ENCODE data around the gene SLC4A3.

The SLC4A3 gene, protein sequence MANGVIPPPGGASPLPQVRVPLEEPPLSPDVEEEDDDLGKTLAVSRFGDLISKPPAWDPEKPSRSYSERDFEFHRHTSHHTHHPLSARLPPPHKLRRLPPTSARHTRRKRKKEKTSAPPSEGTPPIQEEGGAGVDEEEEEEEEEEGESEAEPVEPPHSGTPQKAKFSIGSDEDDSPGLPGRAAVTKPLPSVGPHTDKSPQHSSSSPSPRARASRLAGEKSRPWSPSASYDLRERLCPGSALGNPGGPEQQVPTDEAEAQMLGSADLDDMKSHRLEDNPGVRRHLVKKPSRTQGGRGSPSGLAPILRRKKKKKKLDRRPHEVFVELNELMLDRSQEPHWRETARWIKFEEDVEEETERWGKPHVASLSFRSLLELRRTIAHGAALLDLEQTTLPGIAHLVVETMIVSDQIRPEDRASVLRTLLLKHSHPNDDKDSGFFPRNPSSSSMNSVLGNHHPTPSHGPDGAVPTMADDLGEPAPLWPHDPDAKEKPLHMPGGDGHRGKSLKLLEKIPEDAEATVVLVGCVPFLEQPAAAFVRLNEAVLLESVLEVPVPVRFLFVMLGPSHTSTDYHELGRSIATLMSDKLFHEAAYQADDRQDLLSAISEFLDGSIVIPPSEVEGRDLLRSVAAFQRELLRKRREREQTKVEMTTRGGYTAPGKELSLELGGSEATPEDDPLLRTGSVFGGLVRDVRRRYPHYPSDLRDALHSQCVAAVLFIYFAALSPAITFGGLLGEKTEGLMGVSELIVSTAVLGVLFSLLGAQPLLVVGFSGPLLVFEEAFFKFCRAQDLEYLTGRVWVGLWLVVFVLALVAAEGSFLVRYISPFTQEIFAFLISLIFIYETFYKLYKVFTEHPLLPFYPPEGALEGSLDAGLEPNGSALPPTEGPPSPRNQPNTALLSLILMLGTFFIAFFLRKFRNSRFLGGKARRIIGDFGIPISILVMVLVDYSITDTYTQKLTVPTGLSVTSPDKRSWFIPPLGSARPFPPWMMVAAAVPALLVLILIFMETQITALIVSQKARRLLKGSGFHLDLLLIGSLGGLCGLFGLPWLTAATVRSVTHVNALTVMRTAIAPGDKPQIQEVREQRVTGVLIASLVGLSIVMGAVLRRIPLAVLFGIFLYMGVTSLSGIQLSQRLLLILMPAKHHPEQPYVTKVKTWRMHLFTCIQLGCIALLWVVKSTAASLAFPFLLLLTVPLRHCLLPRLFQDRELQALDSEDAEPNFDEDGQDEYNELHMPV

DNA sequence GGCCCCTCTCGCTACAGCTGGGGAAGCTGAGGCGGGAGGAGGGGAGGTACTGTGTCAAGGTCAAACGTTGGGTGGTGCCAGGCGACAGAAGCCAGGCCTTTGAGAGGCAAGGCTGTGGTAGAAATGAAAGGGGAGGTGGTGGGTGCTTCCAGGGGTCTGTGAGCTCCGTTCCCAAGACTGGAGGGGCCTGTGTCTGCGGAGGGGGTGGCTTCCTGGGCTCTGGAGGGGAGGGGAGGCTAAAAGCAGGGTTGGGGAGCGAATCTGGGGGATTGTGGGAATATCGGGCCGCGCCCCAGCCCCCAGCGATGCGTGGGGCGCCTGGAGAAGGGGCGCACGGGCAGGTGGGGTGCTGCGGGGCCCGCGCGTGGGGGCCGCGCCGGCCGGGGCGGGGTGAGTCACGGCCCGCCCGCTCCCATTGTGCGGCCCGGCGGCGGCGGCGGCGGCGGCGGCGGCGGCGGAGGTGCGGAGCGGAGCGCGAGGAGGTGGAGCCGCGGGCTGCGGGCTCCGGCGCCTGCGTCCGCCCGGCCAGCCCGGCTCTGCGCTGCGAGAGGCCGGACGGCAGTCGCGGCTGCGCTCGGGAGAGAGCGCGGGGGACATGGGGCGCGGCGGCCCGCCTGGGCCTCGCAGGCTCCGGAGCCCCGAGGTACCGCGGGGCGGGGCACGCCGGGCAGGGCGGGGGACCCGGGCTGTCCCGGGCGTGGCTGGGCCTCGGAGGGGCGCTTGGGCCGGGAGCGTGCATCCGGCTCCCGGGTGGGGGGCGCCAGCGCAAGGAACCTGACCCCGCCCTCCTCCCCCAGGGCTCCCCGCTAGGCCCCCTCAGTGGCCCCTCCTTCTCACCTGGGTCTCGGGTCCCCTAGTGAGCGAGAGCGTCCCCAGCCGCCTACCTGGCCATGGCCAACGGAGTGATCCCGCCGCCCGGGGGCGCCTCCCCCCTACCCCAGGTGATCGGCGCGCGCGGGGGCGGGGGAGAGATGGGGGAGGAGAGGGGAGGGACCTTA is at the start of gene SLC4A3:
Gene SLC4A3, plus strand, starts transcription at position 528 of the 998 bp plus-strand sequence. Its CDS starts 363 bp downstream, at position 891.
- no peak for DNase-seq (ENCODE audit: low spot score)

DNA sequence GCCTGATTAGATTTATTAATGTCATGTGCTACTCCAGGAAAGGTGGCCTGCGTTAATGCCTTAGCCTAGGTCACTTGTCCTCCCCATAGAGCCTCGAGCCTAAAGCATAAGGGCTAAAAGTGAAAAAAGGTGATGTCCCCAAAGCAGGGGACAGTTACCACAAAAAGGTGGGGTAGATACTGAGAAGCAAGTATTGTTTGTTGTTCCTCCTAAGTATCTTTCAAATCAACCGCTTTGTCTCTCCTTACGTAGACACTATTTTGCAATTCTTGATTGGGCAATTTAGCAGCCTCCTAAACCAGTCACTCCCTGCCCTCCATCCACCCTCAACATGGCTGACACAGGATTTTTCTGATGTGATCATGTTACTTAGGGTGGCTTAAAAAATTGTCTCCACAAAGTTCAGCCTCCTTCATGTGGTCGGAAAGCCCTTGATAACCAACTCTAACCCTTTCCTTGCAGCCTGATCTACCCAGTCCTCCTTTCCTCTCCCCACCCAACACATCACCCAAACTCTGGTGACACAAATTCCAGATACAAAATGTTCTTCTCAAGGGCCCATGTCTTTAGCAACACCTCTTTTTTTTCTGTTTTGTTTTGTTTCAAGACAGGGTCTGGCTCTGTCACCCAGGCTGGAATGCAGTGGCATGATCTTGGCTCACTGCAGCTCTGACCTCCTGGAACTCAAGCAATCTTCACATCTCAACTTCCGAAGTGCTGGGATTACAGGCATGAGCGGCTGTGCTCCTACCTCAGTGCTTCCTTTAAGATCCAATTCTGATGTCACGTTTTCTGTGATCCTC is 48.4 kb upstream of the SLC4A3 start:
- no peak for DNase-seq (ENCODE audit: low spot score)

DNA sequence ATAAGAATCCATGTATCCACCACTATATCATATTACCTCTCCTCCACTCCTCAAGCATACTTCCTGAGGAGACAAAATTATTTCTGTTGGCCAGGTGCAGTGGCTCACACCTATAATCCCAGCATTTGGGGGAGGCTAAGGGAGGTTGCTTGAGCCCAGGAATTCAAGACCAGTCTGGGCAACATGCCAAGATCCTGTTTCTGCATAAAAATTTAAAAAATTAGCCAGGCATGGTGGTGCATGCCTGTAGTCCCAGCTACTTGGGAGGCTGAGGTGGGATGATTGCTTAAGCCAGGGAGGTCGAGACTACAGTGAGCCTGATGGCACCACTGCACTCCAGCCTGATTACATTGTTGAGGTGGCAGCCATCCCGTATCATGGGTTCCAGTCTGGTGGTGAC is 46.1 kb upstream of the SLC4A3 start:
- DNase-seq (ENCODE audit: low spot score): no peak

DNA sequence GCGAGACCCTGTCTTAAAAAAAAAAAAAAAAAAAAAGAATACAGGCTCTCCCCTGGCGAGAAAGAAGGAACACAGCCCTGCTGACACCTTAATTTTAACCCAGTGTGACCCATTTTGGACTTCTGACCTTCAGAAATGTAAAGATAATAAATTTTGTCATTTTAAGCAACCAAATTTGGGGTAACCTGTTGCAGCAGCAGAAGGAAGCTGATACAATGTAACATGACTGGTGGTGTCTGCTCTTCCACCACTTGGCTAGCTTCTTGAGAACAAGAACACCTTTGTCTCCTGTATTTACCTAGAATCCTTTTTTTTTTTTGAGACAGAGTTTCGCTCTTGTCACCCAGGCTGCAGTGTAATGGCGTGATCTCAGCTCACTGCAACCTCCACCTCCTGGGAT is 36.3 kb upstream of the SLC4A3 start:
- DNase-seq (ENCODE audit: low spot score): no peak

DNA sequence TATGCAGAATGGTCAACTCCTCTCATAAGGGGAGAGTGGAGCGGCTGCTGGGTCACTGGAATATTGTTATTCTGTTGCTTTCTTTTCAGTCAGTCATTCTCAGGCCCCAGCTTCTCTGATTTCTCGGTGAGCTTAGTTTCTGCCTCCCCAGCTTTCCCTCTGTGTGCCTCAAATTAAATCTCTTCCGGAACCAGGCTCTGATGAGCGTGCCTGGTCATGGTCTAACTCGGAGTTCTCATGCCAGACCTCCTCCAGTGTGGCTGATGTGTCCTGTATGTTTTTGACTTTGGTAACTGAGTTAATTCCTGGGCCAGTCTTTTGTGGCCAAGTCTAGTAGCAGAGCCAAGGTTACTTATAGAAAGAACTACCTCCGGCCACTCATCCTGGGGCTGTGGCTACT is 34.7 kb upstream of the SLC4A3 start:
- DNase-seq (ENCODE audit: low spot score): no peak

DNA sequence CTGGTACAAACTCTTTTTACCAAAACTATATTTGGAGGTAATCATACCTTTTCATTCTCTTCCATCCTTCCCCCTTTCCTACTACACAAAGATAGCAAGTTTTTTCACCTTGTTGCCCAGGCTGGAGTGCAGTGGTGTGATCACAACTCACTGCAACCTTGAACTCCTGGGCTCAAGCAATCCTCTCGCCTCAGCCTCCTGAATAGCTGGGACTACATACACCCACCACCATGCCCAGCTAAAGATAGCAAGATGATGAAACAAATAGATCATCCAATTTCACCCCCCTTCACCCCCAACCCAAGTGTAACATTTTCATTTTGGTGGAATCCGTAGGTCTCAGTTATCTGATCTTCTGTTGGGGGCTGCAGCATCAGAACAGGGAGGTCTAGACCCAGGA is 34.3 kb upstream of the SLC4A3 start:
- no peak for DNase-seq (ENCODE audit: low spot score)

DNA sequence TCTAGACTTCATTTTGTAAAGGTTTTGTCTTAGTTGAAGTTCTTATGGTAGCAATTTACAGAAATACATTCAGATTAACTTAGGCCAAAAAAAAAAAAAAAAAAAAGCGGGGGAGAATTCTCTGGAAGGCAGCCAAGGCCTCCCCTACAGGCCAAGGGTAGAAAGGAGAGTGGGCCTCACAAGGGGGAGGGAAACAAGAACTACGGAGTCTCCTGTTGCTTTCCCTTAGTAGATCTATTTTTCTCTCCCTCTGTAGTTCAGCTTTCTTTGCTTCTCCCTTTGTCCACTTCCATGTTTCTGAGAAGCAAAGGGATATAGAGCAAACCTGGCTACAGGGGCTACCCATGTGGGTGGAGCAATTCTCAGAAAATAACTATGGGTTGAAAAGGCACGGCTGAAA is 32.2 kb upstream of the SLC4A3 start:
- no peak for DNase-seq (ENCODE audit: low spot score)

DNA sequence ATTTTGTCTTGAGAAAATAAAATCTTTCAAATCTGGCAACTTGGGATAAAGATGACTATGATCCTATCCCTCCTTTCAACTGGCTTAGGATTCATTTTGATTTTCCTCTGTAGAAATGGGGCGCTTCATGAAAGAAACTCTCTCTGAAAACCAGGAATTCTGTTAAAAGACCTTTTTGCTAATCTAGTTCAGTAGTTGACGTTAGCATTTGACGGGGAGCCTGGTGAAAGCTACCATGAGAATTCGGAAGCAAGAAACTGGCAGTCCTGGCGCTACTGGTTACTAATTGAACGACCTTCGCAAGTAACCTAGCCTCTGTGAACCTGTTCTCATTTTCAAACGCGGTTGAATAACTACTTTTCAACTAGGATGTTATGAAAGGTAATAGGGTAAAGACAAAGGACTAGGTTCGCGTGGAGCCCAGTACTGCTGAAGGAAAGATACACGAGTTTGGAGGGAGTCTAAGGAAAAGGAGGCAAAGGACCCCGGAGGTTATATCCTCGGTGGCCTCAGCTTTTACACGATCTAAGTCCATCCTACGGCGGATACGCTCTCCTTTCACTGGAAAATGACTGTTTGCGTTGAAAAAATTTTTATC is 30.4 kb upstream of the SLC4A3 start:
- DNase-seq (ENCODE audit: low spot score): no peak

DNA sequence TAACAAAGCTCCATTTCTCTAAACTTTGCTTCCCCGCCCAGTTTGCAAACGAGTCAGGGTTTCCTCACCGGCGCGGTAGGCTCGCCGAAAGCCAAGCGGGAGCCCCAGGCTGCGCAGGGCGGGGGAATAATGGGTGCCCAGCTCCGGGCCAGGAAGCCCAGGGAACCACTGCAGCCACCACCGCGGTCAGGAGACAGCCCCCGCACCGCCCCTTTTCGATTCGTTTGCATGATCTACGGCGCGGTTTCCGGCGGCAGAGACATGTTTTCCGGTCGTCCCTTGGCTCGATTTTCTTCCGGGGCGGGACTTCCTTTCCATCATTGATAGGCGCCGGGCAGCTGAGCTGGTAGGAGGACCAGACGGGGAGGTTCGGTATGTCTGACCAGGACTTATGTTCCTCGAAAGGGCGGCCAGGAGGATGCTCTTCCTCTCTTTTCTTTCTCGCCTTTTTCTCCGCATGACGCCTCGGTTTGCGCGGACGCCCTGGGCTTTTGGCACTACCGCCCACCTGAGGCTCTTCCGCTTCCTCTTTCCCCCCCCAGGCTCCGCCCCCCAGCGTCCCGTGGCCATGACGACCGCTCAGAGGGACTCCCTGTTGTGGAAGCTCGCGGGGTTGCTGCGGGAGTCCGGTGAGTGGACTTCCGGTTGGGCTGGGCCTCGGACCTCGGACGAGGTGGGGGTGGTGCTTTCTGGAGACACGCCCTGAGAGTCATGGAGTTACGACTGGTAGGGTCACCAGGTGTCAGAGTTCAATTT is 29.7 kb upstream of the SLC4A3 start, which contains the start of gene STK11IP:
Gene STK11IP, plus strand, starts transcription at position 306 of the 756 bp plus-strand sequence. Its CDS starts 263 bp downstream, at position 569.
- peak; percentile 95 for DNase-seq (ENCODE audit: low spot score)

DNA sequence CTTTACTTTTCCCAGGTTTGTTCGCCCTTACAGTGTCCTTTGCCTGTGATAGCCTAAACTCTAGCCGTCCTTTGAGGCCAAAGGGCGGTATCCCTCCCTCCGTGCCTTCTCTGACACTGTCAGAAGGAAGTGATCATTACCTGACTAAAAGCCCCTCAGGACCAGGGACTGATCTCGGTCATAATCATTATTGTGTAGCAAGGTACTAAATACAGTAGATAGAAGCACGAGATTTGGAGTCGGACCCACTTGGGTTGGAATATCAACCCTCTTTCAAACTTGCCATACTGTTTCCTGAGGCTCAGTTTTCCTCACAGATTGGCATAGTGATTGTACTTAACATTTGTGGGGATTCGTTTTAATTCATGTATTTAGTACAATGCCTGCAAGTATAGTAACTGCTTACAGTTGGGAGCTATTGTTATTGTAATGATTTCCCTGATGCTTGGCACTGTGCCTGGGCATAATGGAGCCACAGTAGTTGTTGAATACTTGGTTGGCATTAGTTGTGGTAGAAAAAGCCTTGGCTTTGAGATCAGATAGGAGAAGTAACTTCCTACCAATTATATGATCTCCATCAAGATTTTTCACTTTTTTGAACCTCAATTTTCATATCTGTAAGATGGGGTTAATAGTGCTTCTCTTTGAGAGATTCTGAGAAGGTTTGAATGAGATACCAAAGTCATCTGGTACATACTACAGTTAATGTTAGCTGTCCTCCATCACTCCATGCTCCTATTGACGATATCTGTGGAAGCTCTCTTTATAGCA is 28.9 kb upstream of the SLC4A3 start:
- DNase-seq (ENCODE audit: low spot score): no peak

DNA sequence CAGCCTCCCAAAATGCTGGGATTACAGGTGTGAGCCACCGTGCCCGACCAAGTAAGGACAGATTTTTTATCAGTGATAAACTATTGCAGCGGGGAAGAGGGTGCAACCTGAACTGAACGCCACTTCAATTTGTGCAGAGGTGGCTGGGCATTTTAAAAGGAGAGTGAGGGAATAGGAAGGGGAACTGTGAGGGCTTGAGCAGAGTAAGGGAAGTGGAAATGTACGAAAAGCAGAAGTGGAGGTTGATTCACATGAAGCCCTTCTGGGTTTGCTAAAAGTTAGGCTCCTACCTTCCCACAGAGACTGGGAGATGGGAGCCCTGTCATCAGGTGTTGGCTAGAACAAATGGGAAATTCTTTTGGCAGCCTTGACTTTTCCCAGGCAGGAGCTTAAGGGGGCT is 23.7 kb upstream of the SLC4A3 start:
- DNase-seq (ENCODE audit: low spot score): no peak

DNA sequence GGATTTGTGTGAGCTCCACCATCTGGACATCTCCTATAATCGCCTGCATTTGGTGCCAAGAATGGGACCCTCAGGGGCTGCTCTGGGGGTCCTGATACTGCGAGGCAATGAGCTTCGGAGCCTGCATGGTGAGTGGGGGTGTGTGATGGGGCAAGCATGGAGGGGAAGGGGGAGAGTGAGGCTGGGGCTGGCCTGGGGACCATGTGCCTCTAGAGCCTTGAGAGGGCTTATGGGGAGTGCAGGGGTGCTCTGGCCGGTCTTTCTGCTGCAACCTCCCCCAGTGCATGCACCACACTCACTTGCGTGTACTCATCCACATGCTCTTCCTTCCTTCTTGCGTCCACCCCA is 21.8 kb upstream of the SLC4A3 start:
- DNase-seq (ENCODE audit: low spot score): no peak

DNA sequence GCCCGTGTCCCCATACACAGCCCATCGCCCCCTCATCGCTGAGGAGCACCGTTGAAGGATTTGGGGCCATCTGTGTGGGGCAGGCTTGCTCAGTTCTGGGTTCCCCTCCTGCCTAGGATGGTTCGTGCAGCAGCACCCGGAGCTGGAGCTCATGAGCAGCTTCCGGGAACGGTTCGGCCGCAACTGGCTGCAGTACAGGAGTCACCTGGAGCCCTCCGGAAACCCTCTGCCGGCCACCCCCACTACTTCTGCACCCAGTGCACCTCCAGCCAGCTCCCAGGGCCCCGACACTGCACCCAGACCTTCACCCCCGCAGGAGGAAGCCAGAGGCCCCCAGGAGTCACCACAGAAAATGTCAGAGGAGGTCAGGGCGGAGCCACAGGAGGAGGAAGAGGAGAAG is 19.5 kb upstream of the SLC4A3 start:
- no peak for DNase-seq (ENCODE audit: low spot score)

DNA sequence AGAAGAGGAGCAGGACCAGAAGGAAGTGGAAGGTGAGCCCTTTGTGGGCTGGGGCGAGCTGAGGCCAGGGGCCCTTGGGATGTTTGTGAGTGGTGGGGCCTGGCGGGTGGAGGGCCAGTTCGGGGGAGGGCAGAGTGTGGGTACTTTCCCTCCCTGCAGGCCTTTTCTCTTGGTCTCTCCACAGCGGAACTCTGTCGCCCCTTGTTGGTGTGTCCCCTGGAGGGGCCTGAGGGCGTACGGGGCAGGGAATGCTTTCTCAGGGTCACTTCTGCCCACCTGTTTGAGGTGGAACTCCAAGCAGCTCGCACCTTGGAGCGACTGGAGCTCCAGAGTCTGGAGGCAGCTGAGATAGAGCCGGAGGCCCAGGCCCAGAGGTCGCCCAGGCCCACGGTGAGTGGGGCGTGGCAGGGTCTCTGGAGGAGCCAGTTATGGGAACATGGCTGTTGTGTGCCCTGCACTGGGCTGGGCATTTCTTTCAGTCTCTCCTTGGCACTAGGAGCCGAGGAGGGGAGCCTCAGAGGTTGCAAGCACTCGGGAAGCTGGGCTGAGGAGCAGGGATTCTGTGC is 18.9 kb upstream of the SLC4A3 start:
- DNase-seq (ENCODE audit: low spot score): no peak

DNA sequence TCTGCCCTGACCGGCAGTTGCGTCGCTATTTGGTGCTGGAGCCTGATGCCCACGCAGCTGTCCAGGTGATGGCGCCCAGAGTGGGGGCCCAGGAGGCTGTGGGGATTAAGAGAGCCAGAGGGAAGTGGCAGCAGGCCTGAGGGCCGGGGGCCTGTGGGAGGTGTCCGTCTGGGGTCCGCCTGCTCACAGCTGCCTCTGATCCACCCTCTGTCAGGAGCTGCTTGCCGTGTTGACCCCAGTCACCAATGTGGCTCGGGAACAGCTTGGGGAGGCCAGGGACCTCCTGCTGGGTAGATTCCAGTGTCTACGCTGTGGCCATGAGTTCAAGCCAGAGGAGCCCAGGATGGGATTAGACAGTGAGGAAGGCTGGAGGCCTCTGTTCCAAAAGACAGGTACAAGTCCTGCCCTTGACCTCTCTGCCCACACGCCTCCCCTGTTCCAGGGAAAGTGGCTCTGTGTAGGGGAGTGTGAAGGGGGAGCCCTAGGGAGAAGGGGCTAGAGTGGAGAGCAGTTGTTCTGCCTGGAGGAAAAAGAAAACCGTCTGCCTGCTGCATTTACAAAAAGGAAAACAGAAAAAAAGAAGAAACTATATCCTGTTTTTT is 18.2 kb upstream of the SLC4A3 start:
- no peak for DNase-seq (ENCODE audit: low spot score)

DNA sequence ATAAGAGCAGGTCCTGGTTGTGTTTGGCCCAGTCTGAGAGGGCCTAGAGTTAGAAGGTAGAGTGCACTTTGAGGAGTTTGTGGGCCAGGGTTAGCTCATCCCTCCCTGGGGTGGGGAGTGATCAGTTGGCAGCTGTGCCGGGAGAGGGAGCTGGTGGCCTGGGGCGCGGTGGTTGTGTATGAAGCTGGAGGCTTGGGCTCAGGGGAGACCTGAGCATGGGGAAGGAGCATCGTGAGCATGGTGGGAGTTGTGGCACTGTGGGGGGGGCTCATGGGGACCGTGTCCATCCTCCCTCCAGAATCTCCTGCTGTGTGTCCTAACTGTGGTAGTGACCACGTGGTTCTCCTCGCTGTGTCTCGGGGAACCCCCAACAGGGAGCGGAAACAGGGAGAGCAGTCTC is 16.1 kb upstream of the SLC4A3 start:
- no peak for DNase-seq (ENCODE audit: low spot score)

DNA sequence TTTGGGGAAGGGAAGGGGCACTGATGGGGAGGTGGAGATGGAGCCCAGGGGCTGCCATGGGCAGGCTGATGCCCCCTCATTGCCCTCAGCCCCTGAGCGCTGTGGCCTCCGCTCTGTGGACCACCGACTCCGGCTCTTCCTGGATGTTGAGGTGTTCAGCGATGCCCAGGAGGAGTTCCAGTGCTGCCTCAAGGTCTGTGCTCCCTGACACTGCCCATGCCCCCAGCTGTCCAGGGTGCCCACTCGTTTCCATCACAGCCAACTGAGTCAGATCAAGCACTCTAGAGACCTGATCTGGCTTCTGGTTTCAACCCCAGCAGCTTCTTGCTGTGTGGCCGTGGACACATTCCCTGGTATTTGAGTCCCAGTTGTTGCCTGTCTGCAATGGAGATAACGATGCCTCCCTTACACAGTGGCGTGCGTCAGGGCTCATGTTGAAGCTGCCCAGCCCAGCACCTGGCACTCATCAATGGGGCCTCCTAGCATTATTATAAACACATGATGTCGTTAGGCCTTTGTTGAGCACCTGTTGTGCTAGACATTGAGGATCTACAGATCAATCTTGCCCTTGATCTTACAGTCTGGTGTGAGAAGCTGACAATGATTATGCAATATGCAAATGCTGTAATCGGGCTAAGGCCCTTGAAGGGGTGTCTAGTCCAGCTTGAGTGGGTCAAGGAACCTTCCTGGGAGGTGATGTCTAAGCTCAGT is 15.4 kb upstream of the SLC4A3 start:
- peak; percentile 12 for DNase-seq (ENCODE audit: low spot score)
